HK-2 (cell line): ENCODE measurements around the gene ZDHHC24.
"Not testable (repeated sequence)": the region's sequence is repeated elsewhere in the genome, so short reads cannot be mapped to it uniquely, and the experiment has no call there.

ENCODE experiments used
- DNase-seq: peaks from one replicate; pipeline ENCODE4 v3.0.0-alpha.2; 2018; ENCODE audit not compliant: unreplicated experiment

Gene ZDHHC24, protein sequence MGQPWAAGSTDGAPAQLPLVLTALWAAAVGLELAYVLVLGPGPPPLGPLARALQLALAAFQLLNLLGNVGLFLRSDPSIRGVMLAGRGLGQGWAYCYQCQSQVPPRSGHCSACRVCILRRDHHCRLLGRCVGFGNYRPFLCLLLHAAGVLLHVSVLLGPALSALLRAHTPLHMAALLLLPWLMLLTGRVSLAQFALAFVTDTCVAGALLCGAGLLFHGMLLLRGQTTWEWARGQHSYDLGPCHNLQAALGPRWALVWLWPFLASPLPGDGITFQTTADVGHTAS

DNA sequence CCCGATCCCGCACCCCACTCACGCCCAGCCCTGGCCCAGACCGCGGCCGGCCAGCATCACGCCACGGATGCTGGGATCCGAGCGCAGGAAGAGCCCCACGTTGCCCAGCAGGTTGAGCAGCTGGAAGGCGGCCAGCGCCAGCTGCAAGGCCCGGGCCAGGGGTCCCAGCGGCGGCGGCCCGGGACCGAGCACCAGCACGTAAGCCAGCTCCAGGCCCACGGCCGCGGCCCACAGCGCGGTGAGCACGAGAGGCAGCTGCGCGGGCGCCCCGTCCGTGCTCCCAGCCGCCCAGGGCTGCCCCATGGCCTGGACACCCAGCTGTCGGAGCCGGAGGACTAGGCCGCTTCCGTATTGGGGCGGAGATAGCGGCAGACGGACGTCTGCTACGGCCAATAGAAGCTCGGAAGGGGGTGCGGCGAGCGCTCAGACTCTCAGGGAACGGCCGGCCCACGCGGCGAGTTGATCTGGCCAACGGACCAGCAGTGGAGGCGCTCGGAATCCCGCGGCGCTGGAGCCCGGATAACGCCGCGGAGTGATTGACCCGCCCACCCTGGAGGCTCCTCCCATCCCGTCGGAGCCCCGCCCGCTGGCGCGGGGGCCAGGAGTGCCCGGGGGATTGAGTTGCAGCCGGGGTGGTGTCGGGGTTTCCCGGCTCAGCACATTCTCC is at the start of gene ZDHHC24:
TSS of gene ZDHHC24 (minus strand) at position 348 of the 667 bp plus-strand sequence. CDS start at position 303, 45 bp downstream.
- DNase-seq = peak; percentile 93

DNA sequence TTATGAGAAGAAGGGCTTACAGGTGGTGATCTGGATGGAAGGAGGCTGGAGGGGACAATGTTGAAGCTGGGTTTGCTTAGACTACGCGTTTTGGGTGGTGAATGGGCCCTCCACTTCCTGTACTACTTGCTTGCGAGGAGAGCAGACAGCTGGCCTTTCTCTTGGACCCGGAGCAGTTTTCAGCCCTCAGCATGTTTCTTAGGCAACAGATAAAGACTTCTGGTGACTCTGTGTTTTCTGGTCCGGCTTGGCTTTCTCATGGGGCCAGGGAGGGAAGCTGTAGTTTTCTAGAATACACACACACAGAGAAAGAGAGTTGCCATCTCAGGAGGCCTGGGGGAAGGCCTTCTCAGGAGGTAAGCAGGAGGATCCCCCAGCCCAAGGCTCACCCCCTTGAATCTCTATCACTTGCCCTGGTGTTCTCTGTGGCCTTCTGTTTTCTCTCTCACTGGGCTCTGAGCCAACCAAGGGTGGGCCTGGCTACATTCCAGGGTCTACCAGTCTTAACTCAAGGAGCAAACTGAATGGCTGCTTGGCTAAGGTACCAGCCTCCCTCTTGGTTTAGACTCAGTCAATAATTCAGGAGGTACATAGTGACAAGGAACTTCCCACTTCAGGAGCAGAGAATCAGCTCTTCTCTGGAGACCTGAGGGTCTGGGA is 49.5 kb upstream of the ZDHHC24 start:
- DNase-seq = no peak

DNA sequence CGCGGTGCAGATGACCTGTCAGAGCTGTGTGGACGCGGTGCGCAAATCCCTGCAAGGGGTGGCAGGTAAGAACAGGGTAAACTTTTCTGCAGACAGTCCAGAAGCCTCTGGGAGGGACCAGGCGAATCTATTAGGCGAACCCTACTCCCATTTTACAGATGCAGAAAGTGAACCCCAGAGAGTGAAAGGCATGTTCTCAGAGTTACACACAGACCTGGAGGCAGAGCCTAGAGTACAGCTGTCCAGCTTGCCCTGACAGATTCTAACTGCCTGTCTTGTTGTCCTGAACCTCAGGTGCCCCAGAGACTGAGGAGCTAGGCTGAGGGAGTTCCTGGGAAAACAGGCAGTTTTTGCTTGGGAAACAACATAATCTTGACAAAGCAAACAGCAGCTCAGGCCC is 47.8 kb upstream of the ZDHHC24 start:
- DNase-seq = peak; percentile 4

DNA sequence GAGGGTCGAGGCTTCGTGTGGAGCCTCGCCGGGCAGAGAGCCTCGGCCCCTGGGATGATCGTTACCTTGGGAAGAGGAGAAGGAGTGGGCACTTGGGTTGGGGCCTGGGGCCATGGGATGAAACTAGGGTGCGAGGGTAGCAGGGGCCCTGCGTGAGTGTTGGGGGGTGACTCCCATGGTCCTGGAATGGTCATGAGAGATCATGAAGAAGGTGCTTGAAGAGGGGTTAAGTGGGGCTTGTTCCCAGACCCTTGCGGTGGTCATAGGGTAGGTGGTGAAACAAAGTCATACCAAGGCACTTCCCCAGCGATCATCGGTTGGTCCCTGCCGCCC is 47.4 kb upstream of the ZDHHC24 start:
- no peak for DNase-seq

DNA sequence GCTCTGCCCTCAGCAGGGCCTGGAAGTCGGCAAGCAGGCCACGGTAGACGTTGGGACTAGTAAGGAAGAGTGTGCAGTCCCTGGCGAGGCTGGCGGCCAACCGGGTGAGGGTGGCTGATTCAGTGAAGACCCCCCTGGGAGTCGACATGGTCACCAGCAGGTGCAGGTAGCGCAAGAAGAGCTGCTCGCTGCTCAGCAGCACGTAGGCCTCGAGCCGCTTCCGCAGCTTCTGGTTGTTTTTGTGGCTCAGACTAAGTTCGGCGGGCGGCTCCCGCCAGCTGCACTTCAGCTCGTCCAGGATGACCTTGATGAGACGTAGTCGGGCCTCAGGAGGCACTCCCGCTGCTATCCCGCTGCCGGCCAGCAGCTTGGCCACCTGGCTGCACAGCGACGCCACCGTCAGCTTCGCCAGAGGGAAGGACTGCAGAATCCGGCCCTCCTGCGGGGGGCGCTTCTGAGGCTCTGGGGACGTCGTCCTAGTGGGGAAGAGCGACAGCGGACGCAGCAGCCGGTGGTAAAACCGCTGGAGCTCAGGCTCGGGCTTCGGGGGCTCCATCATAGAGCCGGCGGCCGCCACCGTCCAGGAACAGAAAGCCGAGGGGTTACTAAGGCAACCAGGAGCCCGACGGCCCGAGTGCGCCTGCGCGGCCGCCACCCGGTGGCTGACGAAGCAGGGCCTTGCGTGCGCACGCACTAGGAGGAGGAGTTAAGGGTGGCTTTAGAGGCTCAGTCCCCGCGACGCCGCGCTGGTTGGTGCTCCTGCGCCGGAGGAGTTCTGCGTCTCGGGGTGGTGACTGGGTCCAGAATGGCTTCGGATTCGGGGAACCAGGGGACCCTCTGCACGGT is 46.8 kb upstream of the ZDHHC24 start, which contains the start of the genes CCDC87 and CCS:
TSS of gene CCDC87 (minus strand) at position 607 of the 846 bp plus-strand sequence. CDS start at position 559, 48 bp downstream.
TSS of gene CCS (plus strand) at position 729 of the 846 bp plus-strand sequence. CDS start at position 806, 77 bp downstream.
- peak; percentile 92 for DNase-seq

DNA sequence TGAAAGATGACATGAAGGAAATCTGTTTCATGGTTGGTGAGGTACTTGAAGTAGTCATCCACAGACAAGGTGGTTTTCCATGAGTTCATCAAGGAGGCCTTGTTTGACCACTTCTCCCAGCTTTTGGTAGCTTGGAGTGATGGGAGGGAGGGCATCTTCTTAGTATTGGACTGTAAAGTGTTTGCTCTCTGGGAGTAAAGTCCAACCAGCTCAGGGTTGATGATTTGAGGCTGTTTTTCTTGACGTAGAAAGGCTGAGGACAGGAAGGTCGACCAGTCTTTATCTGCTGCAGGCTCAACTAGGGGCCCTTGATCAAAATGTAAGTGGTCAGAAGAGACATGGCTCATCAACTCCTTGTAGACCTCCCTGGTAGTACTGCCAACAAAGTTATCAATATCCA is 45.3 kb upstream of the ZDHHC24 start:
- no peak for DNase-seq

DNA sequence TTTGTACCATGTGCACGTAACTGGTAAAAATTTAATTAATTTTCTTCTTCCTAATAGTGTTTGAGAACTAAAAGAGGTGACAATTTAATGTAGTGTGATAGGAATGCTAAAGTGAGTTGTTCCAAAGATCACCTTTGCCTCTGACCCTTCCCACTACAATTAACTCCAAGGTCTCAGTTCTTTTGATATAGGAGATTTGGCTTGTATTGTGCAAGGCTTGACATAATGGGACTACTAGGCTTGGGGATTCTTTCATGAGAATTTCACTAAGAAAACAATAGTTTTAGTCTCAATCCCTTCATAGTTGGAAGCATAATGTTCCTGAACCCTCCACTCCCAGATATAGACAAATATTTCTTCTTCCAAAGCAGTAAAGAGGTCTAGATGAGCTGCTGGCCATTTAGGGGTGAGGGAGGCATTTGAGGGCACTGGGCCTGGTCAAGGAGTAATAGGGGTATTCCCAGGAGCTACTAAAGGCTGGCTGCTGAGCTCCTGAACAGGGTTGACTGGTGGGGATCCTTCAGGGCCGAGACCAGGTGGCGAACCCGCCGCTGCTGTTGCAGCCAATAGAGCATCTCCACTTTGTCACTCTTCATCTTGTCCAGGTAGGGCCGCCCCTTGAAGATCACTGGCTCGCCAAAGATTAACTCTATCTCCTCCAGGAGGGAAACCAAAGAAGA is 44.3 kb upstream of the ZDHHC24 start:
- no peak for DNase-seq

DNA sequence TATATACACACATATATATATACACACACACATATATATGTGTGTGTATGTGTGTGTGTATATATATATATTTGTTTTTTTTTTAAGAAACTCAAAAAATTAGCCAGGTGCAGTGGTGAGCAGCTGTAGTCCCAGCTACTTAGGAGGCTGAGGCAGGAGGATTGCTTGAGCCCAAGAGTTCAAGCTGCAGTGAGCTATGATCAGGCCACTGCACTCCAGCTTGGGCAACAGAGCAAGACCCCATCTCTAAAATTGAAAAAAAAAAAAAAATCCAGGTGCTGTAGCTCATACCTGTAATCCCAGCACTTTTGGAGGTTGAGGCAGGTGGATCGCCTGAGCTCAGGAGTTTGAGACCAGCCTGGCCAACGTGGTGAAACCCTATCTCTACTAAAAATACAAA is 43.5 kb upstream of the ZDHHC24 start:
- DNase-seq = not testable (repeated sequence)

DNA sequence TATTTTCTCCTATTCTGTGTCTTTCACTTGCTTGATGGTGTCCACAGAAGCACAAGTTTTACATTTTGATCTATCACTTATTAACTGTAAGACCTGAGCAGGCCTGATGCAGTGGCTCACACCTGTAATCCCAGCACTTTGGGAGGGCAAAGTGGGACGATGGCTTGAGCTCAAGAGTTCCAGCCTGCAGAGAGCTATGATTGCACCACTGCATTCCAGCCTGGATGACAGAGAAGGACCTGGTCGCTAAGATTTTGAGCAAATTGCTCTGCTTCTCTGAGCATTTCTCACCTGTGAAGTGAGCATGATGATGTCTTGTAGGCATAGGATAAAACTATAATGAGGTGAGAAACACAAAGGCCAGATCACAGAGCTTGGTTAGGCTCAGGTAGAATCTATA is 40.3 kb upstream of the ZDHHC24 start:
- no peak for DNase-seq

DNA sequence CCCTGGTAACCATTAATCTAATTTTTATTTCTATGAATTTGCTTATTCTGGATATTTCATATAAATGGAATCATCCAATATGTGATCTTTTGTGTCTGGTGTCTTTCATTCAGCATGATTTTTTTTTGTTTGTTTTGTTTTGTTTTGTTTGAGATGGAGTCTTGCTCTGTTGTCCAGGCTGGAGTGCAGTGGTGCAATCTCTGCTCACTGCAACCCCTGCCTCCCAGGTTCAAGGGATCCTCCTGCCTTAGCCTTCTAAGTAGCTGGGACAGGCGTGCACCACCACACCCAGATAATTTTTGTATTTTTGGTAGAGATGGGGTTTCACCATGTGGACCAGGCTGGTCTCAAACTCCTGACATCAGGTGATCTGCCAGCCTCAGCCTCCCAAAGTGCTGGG is 39.6 kb upstream of the ZDHHC24 start:
- not testable (repeated sequence) for DNase-seq

DNA sequence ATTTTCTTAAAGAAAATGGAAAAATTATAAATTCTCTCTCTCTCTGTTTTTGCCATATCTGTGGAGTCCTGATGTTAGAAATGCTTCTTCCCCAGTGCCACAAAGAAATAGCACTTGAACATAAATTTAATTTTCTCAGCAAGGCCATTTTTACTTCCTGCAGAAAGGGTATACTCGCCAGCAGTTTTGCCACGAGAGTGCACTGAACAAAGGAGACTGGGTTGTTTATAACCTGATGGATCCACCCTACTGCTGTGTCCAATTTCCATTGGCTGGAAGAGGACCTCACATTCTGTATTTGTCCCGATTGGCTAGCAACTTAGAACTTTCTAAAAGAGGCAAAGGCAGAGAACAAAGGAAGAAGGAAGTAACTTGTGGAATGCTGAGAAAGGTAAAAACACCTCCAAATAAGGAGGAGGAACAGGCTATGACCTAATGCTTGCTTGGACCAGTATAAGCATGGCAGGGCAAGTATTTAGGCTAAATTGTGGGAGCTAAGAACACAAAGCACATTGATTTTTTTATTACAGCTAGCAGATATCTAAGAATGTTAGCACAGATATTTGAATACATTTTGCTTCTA is 36.8 kb upstream of the ZDHHC24 start:
- DNase-seq = not testable (repeated sequence)

DNA sequence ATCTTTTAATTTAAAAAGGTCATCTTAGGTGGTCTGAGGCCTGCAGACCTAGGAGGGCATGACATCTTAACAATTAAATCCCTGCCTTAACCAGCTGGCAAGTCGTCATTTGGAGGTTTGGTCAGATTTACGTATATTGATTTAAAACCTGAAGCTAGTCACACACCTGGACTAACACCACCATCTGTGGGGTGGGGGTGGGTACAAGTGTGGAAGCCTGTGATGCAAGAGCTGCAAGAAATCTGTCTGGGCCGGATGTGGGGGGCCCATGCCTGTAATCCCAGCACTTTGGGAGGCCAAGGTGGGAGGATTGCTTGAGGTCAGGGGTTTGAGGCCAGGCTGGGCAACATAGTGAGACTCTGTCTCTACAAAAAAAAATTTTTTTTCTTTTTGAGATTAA is 35.4 kb upstream of the ZDHHC24 start:
- DNase-seq = no peak

DNA sequence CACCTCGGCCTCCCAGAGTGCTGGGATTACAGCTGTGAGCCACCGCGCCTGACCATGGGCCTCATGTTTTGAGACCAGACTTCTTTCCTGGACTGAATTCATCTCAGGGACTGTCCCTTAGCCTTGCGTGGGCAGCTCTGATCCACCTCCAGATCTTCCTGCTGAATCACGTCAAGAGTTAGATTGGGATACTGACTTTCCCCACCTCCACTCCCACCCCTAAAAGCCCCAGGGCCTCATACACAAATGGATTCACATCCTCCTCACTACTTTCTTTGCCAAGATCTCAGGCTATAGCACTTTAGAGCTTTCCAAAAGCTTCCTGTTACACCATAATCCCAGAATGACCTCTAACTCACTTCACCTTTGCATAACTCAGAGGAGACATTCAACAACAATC is 35.0 kb upstream of the ZDHHC24 start:
- no peak for DNase-seq

DNA sequence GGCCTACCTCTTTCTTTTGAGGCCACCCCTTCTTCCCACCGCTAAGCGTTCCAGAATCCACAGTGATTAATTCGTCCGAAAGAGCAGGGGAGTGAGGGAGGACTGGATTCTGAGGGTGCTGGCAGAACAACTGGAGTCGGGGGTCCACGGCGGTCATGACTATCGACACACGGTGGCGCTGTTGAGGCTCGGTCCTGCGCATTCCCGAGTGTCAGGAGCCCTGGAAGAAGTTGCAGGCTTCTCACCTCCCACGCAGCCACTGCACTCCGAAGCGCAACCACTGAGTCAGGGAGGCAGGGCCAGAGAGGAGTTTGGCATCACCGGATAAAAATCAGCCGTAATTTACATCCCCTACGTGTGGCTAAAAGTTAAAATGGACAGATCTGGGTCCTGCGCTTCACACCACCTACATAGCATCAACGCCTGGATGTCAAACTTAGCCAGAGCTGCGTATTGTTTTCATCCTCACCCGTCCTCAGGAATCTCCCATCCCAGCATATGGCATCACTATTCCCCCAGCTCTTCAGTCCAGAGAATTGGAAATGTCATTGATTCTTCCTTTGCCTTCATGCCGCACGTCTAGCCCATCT is 33.3 kb upstream of the ZDHHC24 start:
- peak; percentile 55 for DNase-seq

DNA sequence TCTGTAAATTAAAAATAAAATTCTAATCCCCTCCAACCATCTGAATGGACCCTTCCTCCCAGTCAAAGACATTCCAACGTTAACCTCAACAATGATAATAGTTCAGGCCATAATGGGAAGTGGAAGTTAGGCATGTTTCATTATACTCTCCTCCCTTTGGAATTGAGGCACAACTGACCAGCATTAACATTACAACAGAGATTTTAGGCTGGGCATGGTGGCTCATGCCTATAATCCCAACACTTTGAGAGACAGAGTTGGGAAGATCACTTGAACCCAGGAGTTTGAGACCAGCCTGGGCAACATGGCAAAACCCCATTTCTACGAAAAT is 25.0 kb upstream of the ZDHHC24 start:
- no peak for DNase-seq

DNA sequence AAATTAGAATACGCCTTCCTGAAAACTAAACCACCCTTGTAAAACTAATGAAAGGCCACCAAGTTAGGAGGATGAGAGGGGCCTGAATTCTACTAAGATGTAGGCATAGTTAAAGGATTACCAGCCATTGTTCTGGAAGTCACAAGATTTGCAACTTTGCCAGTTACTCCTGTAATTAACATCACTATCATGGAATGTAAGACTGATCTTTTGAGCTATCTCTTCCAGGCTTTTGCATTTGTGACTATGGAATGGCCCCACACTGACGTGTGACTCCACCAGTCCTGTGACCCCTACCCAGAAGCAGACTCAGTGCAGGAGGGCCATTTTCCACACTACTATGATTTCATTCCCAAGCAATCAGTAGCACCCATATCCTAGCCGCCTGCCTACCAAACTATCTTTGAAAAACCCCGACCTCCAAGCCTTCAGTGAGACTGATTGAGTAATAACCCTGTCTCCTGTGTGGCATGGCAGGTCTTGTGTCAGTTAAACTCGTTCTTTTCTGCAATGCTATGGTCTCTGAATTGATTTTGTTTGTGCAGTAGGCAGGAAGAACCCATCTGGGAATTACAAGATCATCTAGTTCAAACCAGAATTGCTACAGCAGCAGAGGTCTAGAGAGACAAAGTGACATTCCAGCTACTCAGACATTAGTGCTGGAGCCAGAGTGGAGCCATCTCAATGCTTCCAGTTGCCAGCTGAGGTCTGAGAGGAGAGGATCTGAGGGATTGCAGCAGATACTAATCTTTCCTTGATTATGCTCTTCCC is 24.4 kb upstream of the ZDHHC24 start:
- DNase-seq = no peak

DNA sequence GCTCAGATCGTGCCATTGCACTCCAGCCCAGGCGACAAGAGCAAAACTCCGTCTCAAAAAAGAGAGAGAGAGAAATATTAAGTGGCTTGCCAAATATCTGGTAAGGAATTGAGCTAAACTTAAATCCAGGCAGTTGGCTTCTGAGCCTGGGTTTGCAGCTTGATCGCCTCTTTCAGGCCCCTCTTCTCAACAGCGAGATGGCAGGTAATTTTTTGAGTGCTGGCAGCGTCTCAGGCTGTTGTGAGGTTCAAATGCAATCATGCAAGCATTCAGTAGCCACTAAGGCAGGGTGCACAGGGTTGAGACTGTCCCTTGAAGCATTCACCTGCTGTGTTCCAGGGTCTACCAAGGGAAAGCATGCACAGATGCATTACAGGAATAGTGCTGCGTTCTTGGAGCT is 23.2 kb upstream of the ZDHHC24 start:
- DNase-seq = no peak

DNA sequence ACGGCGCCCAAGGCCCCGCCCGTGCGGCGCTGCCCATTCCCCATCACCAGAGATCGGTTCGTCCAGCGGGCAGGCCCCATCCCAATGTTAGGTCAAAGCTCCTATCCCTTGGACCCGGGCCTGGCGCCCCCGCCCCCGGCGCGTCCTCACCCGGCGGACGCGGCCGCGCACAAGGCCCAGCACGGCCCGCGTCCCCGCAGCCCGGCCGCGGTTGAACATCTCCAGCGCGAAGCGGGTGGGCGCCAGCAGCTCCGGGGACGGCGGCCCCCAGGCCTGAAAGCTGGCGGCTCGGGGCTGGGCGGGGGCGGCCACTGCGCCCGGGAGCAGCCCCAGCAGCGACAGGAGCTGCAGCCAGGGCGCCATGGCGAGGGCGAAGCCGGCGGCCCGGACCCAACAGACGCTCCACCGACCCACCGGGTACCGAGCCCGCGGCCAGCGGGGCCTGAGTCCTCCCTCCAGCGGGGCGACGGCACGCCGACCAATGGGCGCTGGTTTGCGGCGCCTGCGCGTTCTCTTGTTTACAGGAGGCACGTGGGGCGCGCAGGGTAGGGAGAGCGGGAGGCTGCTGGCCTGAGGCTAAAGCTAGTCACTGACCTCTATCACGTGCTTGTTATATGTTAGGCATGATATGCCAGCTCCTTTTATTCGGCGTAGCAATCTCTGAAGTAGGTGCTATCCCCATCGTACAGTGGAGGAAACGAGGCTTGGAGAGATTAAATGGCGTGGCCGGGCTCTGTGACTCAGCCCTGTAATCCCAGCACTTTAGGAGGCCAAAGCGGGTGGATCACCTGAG is 22.5 kb upstream of the ZDHHC24 start, which contains the start of gene CTSF:
TSS of gene CTSF (minus strand) at position 483 of the 793 bp plus-strand sequence. CDS start at position 363, 120 bp downstream.
- DNase-seq = peak; percentile 79

DNA sequence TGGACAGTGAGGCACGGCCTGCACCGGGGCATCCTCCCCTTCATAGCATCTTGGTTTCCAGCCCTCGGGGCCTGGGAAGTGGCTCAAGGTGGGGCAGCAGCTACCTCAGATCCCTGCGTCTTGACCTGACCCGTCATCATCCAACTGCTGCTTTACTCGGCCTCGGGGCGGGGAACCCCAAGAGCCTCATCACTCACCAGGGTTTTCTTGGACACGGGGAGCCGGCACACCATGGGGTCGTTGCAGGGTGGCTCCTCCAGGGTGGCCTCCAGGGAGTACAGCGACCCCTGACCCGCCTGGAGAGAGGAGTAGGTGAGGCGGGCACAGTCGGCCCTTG is 21.9 kb upstream of the ZDHHC24 start:
- DNase-seq = no peak
